ENCODE results near the gene ISG20L2.
A peak's percentile ranks its signal among the peaks of the same experiment; 100 is the strongest.
"Not testable (repeated sequence)": the region's sequence is repeated elsewhere in the genome, so short reads cannot be mapped to it uniquely, and the experiment has no call there.

The ISG20L2 gene, protein sequence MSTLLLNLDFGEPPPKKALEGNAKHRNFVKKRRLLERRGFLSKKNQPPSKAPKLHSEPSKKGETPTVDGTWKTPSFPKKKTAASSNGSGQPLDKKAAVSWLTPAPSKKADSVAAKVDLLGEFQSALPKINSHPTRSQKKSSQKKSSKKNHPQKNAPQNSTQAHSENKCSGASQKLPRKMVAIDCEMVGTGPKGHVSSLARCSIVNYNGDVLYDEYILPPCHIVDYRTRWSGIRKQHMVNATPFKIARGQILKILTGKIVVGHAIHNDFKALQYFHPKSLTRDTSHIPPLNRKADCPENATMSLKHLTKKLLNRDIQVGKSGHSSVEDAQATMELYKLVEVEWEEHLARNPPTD

GRCh38 chr1:156728599-156729462, at the start of gene ISG20L2:
TSS of gene ISG20L2 (minus strand) at chr1:156728766. CDS start at chr1:156727652, 1,114 bp downstream.
- DNase-seq = peak; percentile 90

GRCh38 chr1:156777573-156777972, 49.0 kb upstream of the ISG20L2 start:
- DNase-seq = no peak

- no peak for DNase-seq
These were observed 48.4 kb upstream of the ISG20L2 start for GRCh38 chr1:156776942-156777341.

DNA sequence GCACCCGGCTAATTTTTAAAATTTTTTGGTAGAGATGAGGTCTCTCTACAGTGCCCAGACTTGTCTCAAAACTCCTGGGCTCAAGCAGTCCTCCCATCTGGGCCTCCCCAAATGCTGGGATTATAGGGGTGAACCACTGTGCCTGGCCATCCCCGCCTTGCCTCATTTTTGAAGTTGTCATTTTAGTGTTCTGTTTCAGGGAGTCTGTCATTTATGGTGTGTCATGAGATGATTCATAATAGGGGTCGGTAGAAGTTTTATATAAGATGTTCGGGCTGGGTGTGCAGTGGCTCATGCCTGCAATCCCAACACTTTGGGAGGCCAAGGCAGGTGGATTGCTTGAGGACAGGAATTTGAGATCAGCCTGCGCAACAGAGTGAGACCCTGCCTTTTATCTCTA, 47.2 kb upstream of the ISG20L2 start:
- no peak for DNase-seq

- no peak for DNase-seq
These were observed 45.0 kb upstream of the ISG20L2 start for GRCh38 chr1:156773607-156774006.

DNA sequence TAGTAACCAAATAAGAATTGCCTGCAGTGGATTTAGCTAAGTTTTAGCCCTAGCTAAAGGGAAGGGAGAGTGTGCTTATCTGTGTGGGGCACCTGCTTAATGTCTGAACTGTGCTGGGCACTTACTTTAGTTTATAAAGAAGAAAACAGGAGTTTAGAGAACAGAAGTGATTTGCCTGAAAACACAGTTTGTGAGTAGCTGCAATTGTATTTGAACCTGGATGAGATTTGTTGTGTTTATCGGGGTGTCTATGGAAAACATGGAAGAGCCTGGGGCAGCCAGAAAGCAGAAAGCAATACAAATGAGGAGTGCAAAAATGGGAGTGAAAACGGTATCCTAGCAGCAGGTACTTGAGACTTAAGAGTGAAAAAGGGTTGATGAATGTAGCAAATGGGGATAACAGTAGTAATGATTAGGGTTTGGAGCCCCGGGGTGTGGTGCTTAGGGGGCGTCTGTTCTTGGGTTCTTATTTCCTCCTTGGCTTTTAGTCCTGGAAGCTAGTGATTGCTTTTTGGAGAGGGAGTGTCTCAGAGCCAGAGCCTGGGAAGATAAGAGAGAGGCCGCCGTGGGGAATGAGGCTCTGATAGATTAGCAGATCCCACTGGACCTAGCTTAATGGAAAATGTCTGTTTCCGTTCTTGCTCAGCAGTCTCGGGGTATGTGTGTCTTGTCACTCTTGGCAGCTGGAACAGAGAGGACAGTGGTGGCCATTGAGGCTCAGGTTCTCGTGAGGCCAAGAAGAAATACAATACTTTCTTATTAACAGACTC, 44.3 kb upstream of the ISG20L2 start:
- no peak for DNase-seq

DNA sequence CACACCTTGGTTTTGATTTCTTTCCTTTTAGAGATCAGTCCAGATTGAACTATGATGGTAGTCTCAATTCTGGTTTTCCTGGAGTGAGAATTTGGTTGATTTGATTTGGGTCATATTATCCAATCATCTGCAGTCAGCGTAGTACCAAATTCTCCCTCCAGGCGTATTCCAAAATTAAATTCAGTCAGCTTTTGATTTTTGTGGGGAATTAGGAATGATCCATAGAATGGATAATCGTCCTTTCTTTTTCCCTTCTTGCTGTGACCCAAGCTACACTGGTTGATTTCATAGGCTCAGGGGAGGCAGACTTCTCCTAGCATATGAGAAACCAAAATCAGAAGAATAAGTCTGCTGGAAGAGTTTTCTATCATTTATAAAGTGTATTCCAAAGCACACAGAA, 43.7 kb upstream of the ISG20L2 start:
- DNase-seq = no peak

- DNase-seq = no peak
These were observed 40.2 kb upstream of the ISG20L2 start for GRCh38 chr1:156768610-156769295.

DNA sequence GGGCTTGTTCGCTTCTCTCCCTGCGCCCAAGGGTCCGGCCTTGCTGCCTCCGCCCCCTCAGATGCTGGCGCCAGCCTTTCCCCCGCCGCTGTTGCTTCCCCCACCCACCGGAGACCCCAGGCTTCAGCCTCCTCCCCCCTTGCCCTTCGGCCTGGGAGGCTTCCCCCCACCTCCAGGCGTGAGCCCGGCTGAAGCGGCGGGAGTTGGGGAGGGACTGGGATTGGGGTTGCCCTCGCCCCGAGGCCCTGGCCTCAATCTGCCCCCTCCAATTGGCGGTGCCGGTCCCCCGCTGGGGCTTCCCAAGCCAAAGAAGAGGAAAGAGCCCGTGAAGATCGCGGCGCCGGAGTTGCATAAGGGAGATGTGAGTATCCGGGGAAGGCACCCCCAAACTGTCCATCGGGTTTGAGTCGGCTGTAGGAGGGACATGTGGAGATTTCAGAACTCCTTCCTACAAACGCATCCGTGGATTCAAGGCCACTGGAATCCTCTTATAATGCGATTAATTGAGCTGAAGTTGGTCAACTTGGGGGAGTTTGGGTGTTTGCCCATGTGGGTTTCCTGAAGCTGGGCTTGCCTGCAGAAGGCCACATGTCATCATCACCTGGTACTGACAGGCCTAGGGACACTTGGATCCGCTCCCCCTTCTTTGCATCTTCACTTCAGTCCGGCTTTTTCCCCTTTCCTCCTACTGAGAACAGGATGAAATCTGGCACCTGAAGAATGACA, 39.5 kb upstream of the ISG20L2 start:
- DNase-seq = no peak

DNA sequence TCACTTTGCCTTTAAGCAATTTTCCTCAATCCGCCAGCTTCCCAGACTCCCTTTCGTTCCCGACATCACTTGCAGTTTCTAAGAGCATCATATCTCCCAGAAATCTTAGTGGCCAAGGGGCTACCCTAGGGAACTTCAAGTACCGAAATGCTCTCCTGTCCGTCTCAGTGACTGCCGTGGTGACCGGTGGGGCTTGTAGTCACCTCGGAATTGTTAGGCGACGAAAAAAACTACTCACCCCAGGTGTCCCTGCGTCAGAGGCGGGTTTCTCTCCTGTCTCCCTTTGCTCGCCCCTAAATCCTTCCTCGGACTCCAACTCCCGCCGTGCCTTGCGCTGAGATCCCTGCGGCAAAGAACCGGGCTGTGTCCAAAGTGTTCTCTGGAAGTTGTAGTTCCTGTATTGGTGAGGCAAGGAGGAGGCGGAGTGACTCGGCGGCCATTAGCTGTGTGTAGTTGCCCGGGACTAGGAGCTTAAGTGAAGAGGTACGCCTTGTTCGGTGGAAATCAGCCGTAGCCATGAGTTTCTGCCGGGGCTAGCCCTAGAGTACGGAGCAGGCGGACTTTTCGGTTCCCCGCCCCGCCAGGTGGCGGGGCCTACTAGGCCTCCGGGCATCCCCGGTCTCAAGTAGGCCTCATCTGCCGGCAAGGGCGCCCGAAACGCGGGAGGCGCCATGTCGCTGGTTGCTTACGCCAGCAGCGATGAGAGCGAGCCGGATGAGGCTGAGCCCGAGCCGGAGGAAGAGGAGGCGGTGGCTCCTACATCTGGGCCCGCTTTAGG, 38.7 kb upstream of the ISG20L2 start, which contains the start of gene PRCC:
PRCC (plus strand) TSS at position 435 of the 778 bp plus-strand sequence; CDS start at position 672, 237 bp downstream.
- peak; percentile 93 for DNase-seq

DNA sequence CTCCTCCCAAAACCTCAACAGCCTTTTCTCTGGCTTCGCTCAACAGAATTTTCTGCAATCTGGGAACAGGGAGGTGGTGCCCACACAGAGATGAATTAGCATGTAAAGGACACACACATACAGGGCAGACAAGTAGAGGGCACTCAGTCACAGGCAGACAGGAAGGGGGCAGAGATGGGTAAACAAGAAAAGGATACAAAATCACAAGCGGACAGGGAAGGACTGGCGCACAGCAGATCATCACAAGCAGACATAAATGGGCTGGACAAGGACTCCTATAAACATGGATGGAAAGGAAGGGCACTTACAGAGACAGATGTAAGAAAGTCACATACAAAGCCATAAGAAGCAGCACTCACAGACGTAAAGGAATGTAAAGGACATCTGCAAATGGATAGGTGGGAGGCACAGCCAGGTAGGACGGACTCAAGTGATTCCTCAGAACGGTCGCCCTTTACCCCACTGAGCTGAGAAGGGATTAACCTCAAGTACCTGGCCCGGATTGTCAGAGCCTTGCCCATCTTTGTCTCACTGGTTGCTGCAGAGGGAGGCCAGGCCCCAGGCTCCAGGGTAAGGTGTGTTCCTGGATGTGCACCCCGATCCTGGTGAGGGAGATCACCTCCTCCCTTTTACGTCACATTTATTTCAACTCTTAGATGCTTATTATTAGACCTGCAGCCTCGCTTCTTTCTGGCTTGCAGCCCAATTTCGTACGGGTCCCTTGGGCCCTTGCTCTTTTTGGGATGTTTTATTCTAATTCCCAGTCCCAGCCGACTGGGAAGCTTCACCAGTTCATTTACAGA, 37.9 kb upstream of the ISG20L2 start:
- no peak for DNase-seq

DNA sequence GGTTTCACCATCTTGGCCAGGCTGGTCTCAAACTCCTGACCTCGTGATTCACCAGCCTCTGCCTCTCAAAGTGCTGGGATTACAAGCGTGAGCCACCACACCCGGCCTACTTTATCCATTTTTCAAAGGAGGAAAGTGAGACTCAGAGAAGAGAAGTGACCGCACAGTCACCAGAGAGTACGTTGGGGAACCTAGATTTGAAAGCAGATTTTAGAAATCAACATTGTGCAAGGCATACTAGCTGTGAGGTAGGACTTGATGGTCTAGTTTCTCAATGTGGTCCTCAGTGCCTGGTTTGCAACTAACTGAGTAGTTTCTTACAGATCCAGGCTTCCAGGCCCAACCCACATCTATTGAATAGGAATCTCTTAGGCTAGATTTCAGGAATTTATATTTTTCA, 37.1 kb upstream of the ISG20L2 start:
- DNase-seq = no peak

DNA sequence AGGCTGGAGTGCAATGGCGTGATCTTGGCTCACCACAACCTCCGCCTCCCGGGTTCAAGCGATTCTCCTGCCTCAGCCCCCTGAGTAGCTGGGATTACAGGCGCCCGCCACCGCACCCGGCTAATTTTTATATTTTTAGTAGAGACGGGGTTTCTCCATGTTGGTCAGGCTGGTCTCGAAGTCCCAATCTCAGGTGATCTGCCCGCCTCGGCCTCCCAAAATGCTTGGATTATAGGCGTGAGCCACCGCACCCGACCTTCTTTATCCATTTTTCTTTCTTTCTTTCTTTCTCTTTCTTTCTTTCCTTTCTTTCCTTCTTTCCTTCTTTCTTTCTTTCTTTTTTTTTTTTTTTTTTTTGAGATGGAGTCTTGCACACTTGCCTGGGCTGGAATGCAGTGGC, 36.6 kb upstream of the ISG20L2 start:
- not testable (repeated sequence) for DNase-seq

DNA sequence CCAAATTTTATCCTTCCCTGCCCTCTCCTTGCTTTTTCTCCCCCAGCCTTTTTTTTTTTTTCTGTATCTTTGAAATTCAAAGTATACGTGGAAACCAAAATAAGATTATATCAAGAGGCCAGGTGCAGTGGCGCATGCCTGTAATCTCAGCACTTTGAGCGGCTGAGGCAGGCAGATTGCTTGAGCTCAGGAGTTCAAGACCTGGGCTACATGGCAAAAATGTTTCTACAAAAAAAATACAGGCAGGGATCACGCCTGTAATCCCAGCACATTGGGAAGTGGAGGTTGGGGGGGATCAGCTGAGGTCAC, 32.2 kb upstream of the ISG20L2 start:
- no peak for DNase-seq

- no peak for DNase-seq
These were observed 31.7 kb upstream of the ISG20L2 start for GRCh38 chr1:156760092-156760795.

GRCh38 chr1:156757572-156758253, 29.1 kb upstream of the ISG20L2 start:
- DNase-seq = not testable (repeated sequence)

DNA sequence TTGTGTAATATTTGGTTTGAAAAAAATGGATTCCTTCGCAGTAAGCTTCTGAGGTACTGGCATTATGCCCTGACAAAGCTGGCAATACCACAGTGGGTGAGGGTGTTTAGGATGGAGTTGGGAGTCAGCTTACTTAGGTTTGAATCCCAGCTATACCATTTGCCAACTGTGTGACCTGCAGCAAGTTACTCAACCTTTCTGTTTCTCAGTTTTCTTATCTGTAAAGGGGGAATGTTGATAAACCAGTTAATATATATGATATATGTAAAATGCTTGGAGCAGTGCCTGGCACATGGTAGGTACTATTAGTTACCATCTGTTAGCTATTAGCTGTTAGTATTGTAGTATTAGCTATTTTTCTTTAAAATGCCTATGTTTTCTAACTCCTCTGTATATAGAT, 27.8 kb upstream of the ISG20L2 start:
- no peak for DNase-seq

GRCh38 chr1:156755527-156755950, 27.0 kb upstream of the ISG20L2 start:
- no peak for DNase-seq

GRCh38 chr1:156754219-156754618, 25.7 kb upstream of the ISG20L2 start:
- no peak for DNase-seq

Measured in activated T-cell treated with anti-CD3 and anti-CD28 coated beads for 4 hours (primary cell).